Lung (tissue), 12 donors: ENCODE results near the gene MAST4. TPM values are rescaled to one million over a fixed set of nuclear protein-coding genes. Genes with fewer than 3 reads are reported as not detected.

Source experiments
- ATAC-seq: fragments of 200-7000 bp; cut with Tn5 transposase; one replicate; pipeline ENCODE4 v1.9.1; 2020; ENCODE audit warnings: moderate number of reproducible peaks; ENCODE audit not compliant: insufficient read depth, low FRiP score
- DNase-seq, 3 donors: peaks; one replicate each; pipeline ENCODE4 v3.0.0-alpha.2; 2013 to 2017
- H3K27ac ChIP-seq, 2 donors: one replicate each; pipeline ENCODE4 v1.5.1; 2013; ENCODE audit warnings: mild to moderate bottlenecking in 2 of 2, moderate library complexity in 2 of 2, control low read depth in 1 of 2, inconsistent platforms in 1 of 2, low read depth in 1 of 2, low read length in 1 of 2
- H3K27me3 ChIP-seq, 3 donors: one replicate each; pipeline ENCODE4 v1.5.1; 2013; ENCODE audit warnings: low read length in 2 of 3; ENCODE audit not compliant: control insufficient read depth in 3 of 3, insufficient read depth in 3 of 3
- H3K36me3 ChIP-seq, 4 donors: one replicate each; pipeline ENCODE4 v1.5.1; 2013; ENCODE audit warnings: low read length in 4 of 4, mild to moderate bottlenecking in 1 of 4, moderate library complexity in 1 of 4; ENCODE audit not compliant: control insufficient read depth in 4 of 4, insufficient read depth in 4 of 4
- H3K4me1 ChIP-seq, 5 donors: one replicate each; pipeline ENCODE4 v1.5.1; 2013; ENCODE audit warnings: low read length in 5 of 5, mild to moderate bottlenecking in 2 of 5, moderate library complexity in 1 of 5; ENCODE audit not compliant: control insufficient read depth in 5 of 5, insufficient read depth in 5 of 5
- H3K4me3 ChIP-seq: one replicate; pipeline ENCODE4 v1.5.1; 2013; ENCODE audit warnings: mild to moderate bottlenecking, control low read depth, moderate library complexity
- H3K9ac ChIP-seq, 2 donors: one replicate each; pipeline ENCODE4 v1.5.1; 2013; ENCODE audit warnings: low read length in 2 of 2, control low read depth in 1 of 2; ENCODE audit not compliant: insufficient read depth in 1 of 2
- H3K9me3 ChIP-seq, 4 donors: one replicate each; pipeline ENCODE4 v1.5.1; 2013; ENCODE audit warnings: low read length in 3 of 4, mild to moderate bottlenecking in 1 of 4, moderate library complexity in 1 of 4; ENCODE audit not compliant: control insufficient read depth in 4 of 4, insufficient read depth in 3 of 4
- CTCF ChIP-seq: IDR thresholded peaks from 2 replicates; pipeline ENCODE4 v1.5.1; 2012; ENCODE audit warnings: mild to moderate bottlenecking; ENCODE audit errors: control extremely low read depth, extremely low read depth
- WGBS, 2 donors: extraction: QIAGEN DNeasy Blood & Tissue Kit; methylation state at CpG; one replicate each; pipeline ENCODE4 v1.1.7; 2013; 5-methylcytosine and 5-hydroxymethylcytosine counted together
- polyA plus RNA-seq, 2 donors: library from polyadenylated mRNA; stranded (reverse); fragments of 200-250 nt; gene quantifications; one replicate each; pipeline ENCODE4 v1.2.1, GENCODE V29; 2013
- total RNA-seq, 2 donors: library from RNA; depleted of rRNA in 1 of 2; stranded (reverse); fragments of >200 nt in 1 of 2; gene quantifications; one replicate each; pipeline ENCODE4 v1.2.1, GENCODE V29; 2014 to 2021
- donor health status: control.
- donor health status: control.
- donor health status: Bipolar disorder and iron deficiency.
- donor health status: healthy.
- donor health status: DM: yes; HTN: yes; CAD: no.

The MAST4 gene
- total and polyA plus RNA-seq, 4 donors = 13.9 to 153 (median 46.2) TPM

DNA sequence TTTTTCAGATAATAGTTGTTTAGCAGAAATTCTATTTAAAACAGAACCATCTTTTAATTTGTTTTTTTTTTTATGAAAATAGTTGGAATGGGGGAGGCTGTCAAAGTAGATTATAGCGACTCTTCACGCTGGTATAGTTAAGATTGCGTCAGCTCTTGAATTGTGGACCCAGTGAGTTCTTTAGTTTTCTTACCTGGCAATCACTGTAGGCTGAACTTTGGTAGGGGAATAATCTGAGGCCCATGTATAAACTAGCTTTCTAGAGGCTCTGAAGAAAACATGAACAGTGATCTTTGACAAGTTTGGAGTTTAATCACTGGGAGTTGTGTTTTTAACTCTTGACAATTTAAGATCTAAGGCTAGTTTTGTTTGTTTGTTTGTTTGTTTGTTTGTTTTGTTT, 519.6 kb downstream of the MAST4 start:
- peak overlapping the region in 1 of 2 donors; percentile 6 for H3K27ac ChIP-seq
- H3K36me3 ChIP-seq = peaks cover 12 to 54% (median 35%) of the 10 kb centered on the region in 4 donors
- peaks cover 0 to 5% (median 1%) of the 10 kb centered on the region in 5 donors for H3K4me1 ChIP-seq
- H3K27me3 ChIP-seq = no peaks in the 10 kb centered on the region
- H3K9me3 ChIP-seq = no peaks in the 10 kb centered on the region
- no peak overlapping the region for H3K9ac ChIP-seq
- no peak for TF ChIP-seq CTCF
- 96 to 97% methylated on average over 3 of the region's 3 CpGs for WGBS, 2 donors
- no peak overlapping the region for H3K4me3 ChIP-seq
- no peak for DNase-seq
- ATAC-seq = no peak

DNA sequence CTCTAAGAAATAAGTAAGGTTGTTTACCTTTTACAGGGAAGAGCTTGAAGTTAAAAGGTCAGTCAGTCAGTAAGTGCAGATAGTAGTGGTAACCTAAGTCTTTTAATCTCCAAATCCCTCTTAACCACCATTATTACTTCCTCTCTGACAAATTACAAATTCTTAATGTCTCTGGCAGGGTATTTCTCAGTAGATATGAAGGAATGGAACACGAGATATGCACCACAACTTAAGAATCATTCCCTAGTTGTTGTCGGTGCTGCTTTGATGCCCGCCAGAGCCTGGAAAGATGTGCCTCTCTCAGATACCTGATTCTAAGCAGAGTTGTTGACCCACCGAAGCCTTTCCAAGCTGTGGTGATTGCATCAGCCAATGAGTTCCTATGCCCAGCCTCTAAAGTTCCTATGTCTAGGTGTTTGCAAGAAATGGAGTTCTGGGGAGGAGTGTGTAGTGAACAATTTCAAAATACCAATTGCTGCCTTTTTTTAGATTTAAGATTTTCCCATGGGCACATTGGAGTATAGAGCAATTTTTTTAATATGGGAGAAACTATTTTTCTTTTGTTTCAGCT, 521.9 kb downstream of the MAST4 start:
- TF ChIP-seq CTCF = no peak
- Histone ChIP-seq H3K27me3 (no peaks in the 10 kb centered on the region), H3K36me3 (peaks cover 12 to 50% (median 29%) of the 10 kb centered on the region in 4 donors), H3K4me1 (peaks cover 0 to 5% (median 2%) of the 10 kb centered on the region in 5 donors), H3K9ac (no peak overlapping the region), H3K9me3 (no peaks in the 10 kb centered on the region), H3K27ac (no peak overlapping the region), H3K4me3 (no peak overlapping the region)
- no peak for DNase-seq
- ATAC-seq = no peak
- WGBS, 2 donors = 89 to 91% methylated on average over 4 of the region's 4 CpGs

DNA sequence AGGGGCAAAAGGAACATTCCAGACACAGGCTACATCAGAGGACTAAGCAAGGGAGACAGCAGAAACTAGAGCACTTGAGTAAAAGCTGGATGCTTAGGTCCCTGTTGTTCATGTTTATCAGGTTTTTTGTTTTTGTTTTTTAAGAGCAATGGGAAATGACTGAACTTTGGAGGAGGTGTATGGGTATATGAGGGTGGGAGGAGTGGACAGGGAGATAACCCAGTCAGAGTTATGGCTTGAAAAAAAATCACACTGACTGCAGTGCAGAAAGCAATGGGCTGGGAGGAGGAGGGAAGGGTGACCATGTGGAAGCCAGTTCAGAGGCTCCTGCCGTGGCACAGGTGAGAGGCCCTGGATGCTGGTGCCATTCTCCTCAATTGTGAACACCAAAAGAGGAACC, 522.8 kb downstream of the MAST4 start:
- 93 to 94% methylated on average over 1 of the region's 1 CpG for WGBS, 2 donors
- no peak for DNase-seq
- peaks cover 14 to 50% (median 34%) of the 10 kb centered on the region in 4 donors for H3K36me3 ChIP-seq

More for the DNA sequence above, 522.8 kb downstream of the MAST4 start:
- no peak for TF ChIP-seq CTCF
- H3K27me3 ChIP-seq = no peaks in the 10 kb centered on the region
- no peak overlapping the region for H3K9ac ChIP-seq
- no peaks in the 10 kb centered on the region for H3K9me3 ChIP-seq
- no peak overlapping the region for H3K27ac ChIP-seq
- no peak for ATAC-seq
- peaks cover 0 to 5% (median 2%) of the 10 kb centered on the region in 5 donors for H3K4me1 ChIP-seq
- H3K4me3 ChIP-seq = no peak overlapping the region
